22Rv1 (cell line): Measurements from ENCODE around the gene SLIT3.

ENCODE experiments used
- ZFX ChIP-seq: fragments of 450-650 bp; IDR thresholded peaks from 2 replicates; pipeline ENCODE4 v1.6.1; 2017; ENCODE audit warnings: antibody characterized with exemption, borderline replicate concordance
- TF ChIP-seq, protein P1 (sequence below): fragments of 450-650 bp; IDR thresholded peaks from 2 replicates; pipeline ENCODE4 v1.5.1; 2017; ENCODE audit warnings: mild to moderate bottlenecking

DNA sequence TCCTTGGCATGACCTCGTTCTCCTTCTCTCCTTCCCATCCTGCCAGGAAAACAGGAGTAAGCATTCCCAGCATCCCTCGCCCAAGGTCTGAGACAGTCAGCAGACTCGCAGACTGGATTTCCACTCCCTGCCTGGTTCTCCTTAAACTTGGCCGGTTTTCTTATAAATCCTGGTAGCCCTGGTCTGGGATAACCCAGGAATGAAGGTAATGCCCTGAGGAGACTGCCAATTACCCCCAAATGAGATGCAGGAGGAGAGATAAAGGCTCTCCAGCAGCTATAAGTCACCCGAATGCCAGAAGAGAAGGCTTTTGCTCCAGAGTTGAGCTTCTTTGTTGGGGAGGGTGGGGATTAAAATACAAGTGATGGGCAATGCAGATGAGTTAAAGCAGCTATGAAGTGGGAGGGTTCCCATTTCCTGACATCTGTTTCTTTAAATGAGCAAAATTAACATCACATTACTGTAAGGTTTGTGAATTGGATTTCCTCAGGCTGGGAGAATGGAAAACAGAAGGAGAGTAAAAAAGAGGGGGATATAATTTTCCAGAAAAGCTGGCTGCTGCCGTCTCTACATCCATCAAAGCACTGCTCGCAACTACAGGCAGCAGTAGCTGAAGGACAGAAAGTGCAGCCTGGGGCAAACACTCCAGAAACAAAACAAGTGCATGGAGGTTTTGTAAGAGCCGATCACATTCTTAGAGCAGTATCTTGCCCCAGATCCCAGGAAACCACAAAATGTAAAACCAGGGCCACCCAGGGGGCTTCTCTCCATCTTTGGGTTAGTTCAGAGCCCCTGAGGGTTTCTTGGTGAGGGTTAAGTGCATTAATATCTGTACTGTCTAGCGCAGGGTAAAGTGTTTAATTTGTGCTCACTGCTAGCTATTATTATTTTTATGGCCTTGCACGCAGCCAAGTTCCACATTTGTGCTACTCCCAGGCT lies 544.2 kb downstream of the SLIT3 start:
- TF ChIP-seq, protein P1, sequence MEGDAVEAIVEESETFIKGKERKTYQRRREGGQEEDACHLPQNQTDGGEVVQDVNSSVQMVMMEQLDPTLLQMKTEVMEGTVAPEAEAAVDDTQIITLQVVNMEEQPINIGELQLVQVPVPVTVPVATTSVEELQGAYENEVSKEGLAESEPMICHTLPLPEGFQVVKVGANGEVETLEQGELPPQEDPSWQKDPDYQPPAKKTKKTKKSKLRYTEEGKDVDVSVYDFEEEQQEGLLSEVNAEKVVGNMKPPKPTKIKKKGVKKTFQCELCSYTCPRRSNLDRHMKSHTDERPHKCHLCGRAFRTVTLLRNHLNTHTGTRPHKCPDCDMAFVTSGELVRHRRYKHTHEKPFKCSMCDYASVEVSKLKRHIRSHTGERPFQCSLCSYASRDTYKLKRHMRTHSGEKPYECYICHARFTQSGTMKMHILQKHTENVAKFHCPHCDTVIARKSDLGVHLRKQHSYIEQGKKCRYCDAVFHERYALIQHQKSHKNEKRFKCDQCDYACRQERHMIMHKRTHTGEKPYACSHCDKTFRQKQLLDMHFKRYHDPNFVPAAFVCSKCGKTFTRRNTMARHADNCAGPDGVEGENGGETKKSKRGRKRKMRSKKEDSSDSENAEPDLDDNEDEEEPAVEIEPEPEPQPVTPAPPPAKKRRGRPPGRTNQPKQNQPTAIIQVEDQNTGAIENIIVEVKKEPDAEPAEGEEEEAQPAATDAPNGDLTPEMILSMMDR: no peak
- TF ChIP-seq ZFX: no peak
